HS-27A (cell line): ENCODE data around the gene FAM50A.

Experiments
- DNase-seq: peaks from one replicate; pipeline ENCODE4 v3.0.0-alpha.2; 2012; ENCODE audit warnings: low read depth, missing footprints

Gene FAM50A

GRCh38 chrX:154465601-154466000 is 21.7 kb downstream of the FAM50A start:
- DNase-seq = no peak

- DNase-seq = no peak
Measured at GRCh38 chrX:154466036-154466435, 22.1 kb downstream of the FAM50A start.

DNA sequence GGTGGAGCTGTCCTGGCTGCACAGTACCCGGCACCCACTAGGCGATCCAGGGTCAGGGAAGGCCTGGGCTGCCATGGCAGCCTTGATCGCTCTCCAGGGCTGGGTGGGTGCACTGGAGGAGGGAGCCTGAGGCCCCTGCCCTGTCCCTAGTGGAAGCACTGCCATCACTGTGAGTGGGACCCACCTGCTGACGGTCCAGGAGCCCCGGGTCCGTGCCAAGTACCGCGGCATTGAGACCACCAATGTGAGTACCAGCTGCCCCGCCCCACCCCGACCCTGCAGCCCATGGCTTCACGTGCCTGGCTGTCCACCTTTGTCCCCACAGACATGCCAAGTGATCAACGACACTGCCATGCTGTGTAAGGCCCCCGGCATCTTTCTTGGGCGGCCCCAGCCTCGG is 23.0 kb downstream of the FAM50A start:
- no peak for DNase-seq

DNA sequence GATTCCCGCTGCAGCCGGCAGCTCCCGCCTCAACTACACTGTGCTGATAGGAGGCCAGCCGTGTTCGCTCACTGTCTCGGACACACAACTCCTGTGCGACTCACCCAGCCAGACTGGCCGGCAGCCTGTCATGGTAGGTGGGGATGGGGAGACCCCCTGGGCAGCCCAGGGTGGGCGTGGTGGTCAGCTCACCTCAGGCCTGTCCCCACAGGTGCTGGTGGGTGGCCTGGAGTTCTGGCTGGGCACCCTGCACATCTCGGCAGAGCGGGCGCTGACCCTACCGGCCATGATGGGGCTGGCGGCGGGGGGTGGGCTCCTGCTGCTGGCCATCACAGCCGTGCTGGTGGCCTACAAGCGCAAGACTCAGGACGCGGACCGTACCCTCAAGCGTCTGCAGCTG is 23.6 kb downstream of the FAM50A start:
- no peak for DNase-seq

DNA sequence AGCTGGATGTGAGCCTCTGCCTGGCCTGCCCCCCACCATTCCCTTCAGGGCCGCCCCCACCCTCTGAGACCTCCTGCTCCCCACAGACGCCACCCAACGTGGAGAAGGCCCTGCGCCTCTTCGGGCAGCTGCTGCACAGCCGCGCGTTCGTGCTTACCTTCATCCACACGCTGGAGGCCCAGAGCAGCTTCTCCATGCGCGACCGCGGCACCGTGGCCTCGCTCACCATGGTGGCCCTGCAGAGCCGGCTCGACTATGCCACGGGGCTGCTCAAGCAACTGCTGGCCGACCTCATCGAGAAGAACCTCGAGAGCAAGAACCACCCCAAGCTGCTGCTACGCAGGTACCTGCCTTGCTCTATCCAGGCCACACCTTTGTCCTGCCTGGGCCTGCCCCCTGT is 24.3 kb downstream of the FAM50A start:
- DNase-seq = no peak

DNA sequence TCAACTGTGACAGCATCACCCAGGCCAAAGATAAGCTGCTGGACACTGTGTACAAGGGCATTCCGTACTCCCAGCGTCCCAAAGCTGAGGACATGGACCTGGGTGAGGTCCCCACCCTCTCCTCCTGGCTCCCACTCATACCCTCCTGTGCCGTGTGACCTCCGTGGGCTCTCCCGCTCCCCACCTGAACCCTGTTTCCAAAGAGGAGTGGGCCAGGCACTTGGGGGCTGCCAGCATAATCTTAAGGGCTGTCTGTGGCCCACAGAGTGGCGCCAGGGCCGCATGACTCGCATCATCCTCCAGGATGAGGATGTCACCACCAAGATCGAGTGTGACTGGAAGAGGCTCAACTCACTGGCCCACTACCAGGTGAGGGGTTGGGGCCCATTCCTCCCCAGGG is 25.2 kb downstream of the FAM50A start:
- DNase-seq = no peak

- no peak for DNase-seq
Measured at GRCh38 chrX:154469880-154470279, 25.9 kb downstream of the FAM50A start.

DNA sequence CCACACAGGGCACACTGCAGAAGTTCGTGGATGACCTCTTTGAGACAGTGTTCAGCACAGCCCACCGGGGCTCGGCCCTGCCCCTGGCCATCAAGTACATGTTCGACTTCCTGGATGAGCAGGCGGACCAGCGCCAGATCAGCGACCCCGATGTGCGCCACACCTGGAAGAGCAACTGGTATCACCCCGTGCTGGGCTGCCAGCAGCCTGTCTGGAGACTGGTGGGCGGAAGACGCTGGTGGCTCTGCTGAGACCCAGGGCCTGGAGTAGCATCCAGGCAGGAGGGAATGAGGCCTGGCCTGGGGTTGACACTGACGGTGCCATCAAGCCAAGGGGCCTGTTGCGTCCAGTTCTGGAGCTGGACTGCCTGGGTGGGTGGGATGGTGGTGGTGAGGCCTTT is 26.5 kb downstream of the FAM50A start:
- no peak for DNase-seq

DNA sequence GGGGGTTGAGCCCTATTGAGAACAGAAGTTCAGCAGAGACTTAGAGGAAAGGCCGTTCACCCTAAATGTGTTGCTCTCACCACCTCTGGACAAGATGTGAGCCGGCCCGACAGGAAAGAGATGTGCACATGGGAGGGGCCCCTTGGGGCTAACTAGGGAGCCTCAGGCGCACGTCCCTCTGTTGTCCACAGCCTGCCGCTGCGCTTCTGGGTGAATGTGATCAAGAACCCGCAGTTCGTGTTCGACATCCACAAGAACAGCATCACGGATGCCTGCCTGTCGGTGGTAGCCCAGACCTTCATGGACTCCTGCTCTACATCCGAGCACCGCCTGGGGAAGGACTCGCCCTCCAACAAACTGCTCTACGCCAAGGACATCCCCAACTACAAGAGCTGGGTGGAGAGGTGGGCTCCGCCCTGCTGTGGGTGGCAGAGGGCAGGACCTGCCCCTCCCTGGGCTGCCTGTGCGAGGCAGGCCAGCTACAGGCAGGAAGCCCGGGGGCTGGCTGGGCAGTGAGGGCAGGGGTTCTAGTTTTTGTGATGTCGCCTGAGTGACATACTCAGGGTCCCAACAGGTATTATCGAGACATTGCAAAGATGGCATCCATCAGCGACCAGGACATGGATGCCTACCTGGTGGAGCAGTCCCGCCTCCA is 27.1 kb downstream of the FAM50A start:
- DNase-seq = no peak

- DNase-seq = no peak
Measured at GRCh38 chrX:154471839-154472684, 28.1 kb downstream of the FAM50A start.

DNA sequence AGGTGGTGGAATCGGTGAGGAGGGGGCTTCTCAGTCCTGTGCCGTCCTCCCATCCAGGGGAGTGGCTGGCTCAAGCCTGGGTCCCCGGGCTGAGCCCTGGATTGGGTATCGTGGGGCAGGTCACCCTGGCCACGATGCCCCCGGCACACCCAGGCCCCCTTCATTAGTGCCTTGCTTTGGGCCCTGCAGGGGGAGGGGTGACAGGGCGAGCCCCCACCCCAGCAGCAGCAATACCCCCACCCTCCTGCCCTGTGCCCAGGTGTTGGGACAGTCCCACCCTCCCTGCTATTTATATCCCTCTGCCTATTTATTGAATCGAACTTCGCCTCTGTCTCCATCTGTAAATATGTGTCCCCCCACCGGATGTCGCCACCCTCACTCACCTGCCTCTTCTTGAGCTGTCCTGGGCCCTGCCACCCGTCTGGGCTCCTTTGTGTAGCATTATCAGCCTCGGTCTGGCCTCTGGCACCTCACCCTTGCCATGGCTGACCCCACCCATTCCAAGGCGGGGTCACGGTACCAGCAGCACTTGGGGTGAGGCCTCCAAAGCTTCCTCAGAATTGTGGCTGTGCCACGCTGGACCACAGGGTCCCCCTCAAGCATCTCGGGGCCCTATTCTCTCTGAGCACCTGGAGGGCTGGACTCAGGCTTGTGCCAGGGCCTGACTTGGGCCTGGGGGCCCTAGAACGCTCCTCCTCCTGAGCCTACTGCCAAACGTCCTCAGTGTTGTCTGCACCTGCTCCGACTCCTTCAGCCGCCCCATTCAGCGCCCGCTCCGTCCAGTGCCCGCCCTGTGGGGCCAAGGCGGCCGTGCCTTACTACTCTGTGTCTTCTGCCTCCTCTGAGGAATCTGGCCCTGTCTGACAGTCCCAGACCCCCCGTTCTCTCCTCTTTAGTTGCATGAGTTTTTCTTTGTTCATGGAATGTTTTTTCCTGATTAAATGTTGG is 29.0 kb downstream of the FAM50A start:
- no peak for DNase-seq

DNA sequence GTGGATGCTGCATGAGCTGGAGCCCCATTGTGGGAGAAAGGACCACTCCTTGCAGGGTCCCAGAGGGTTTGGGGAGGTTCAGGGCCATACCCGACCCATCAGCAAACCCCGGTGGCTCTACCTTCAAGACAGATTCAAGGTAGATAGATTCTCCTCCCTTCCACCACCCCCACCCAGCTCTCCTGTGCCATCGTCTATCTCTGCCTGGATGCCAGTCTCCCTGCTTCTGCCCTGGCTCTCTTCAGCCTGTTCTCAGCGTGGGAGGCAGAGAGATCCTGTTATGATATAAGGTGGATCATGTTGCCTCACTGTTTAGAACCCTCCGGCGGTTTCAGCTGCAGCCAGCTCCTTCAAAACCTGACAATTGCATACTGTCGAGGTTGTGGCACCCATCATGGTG is 29.7 kb downstream of the FAM50A start:
- no peak for DNase-seq

DNA sequence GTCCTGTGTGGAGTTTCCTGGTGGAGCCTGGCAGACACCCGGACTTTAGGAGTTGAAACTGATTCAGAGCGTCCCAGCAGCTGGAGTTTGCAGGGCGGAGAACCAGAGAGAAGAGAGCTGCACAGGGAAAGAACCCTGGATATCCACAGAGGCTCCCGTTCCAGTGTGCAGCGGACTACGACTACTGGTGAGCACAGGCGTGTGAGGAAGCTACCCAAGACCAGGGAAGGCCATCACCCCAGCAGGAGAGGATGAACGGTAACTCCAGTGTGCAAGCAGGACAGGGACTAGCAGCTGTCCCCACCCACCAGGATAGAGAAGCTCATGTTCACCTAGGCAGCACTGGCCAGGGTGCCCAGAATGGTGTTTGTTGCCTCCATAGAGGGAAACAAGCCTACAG is 32.9 kb downstream of the FAM50A start:
- no peak for DNase-seq

DNA sequence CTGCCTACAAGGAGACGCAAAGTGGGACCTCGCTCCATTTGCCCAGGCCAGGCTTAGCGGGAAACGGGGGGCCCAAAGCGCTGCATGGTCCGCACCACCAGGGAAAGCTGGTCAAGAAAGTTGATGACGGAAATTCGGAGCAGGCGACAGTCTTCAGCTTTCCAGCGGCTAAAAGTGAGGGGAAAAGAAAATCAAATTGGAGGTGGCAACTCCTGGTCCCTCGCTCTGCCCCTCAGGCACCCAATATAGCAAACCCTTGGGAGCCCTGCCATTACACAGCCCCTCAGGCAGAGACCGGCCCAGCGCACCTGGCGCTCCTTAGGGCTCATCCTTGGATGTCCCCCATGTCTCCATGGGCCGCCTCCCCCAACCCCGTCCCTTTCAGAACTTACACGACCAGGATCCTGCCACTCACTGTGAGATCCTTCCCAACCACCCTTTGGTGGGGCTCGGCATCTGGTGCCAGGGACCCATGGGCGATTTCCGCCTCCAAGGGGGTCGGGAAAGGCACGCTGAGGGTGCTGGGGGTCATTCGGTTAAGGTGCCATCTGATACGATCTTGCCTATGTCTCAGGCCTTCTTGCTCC is 34.0 kb downstream of the FAM50A start:
- DNase-seq = no peak

GRCh38 chrX:154478728-154479622 is 35.0 kb downstream of the FAM50A start, which contains the start of gene LAGE3:
LAGE3 (minus strand) TSS chrX:154479281; CDS start chrX:154478915, 366 bp downstream.
- DNase-seq = peak; percentile 62

- DNase-seq = no peak
Measured at GRCh38 chrX:154481195-154481594, 37.3 kb downstream of the FAM50A start.

GRCh38 chrX:154481911-154482601 is 38.1 kb downstream of the FAM50A start:
- DNase-seq = no peak

DNA sequence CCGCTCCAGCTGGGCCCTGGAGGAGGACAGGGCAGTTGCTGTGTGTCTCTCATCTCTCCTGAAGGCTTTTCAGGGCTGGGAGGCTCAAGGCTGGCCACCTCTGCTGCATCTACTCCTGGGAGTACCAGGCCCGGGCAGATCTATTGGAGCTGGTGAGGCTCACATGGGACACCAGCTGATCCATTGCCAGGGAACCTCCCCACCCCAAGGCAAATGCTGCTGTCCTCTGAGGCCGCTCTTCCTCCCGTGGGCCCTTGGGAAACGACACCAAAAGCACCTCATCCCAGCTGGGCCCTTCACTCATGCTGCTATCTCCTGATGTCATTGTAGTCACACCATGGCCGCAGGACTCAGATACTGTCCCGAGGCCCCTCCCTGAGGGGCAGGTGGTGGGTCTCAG is 38.8 kb downstream of the FAM50A start:
- DNase-seq = no peak

DNA sequence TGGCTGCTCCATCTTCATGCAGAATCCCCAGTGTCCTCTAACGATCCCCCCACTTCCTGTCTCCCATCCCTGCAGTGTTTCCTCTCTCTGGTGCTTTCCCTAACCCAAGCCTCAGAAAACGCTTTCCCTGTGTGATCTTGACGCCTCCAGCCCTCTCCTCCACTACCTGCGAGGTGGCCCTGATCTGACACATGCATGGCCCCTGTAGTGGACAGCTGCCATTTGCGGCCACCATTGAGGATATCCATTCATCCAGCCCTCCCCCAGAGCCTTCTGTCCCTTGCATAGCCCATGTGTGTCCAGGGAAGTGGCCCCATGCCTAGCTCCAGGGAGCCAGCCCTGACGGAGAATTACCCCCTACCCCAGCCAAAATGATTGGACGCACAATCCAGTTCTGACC is 39.4 kb downstream of the FAM50A start:
- DNase-seq = no peak
